DND-41 (cell line): Measurements from ENCODE around the gene ENPP1.
"Not testable (repeated sequence)": the region's sequence is repeated elsewhere in the genome, so short reads cannot be mapped to it uniquely, and the experiment has no call there.

Experiments used
- ATAC-seq: fragments of 200-7000 bp; cut with Tn5 transposase; 3 replicates; pipeline ENCODE4 v1.9.1; 2021; ENCODE audit warnings: low read depth; ENCODE audit not compliant: insufficient read depth
- DNase-seq: peaks from one replicate; pipeline ENCODE4 v3.0.0-alpha.2; 2020
- H2AFZ ChIP-seq: 2 replicates; pipeline ENCODE4 v1.6.0; 2012; ENCODE audit warnings: low read depth, low read length
- H3K27ac ChIP-seq: 2 replicates; pipeline ENCODE4 v1.5.1; 2012; ENCODE audit warnings: low read length, inconsistent platforms
- H3K27me3 ChIP-seq: fragments of 200-600 bp; sonication (generic); 2 replicates; pipeline ENCODE4 v1.6.0; 2012; ENCODE audit warnings: low read length, mild to moderate bottlenecking, inconsistent platforms; ENCODE audit not compliant: insufficient read depth, poor library complexity
- H3K36me3 ChIP-seq: 2 replicates; pipeline ENCODE4 v1.5.1; 2012; ENCODE audit warnings: low read length, inconsistent platforms; ENCODE audit not compliant: insufficient read depth
- H3K4me1 ChIP-seq: 2 replicates; pipeline ENCODE4 v1.5.1; 2012; ENCODE audit warnings: mild to moderate bottlenecking, low read length; ENCODE audit not compliant: insufficient read depth
- H3K4me2 ChIP-seq: 2 replicates; pipeline ENCODE4 v1.6.0; 2012; ENCODE audit warnings: mild to moderate bottlenecking, moderate library complexity, low read length, inconsistent platforms; ENCODE audit not compliant: insufficient read depth
- H3K4me3 ChIP-seq, 2 experiments: fragments of 200-600 bp in 1 of 2; shearing (Covaris generic) in 1 of 2; 2 replicates each; pipeline ENCODE4 v1.5.1; 2012 to 2016; ENCODE audit warnings: inconsistent platforms in 2 of 2, low read length in 2 of 2, mild to moderate bottlenecking in 2 of 2, low read depth in 1 of 2, moderate library complexity in 1 of 2
- H3K79me2 ChIP-seq: 2 replicates; pipeline ENCODE4 v1.6.0; 2012; ENCODE audit warnings: low read length, inconsistent platforms; ENCODE audit not compliant: insufficient read depth
- H3K9ac ChIP-seq: 2 replicates; pipeline ENCODE4 v1.6.0; 2012; ENCODE audit warnings: low read depth, mild to moderate bottlenecking, inconsistent platforms, low read length, moderate library complexity
- H3K9me3 ChIP-seq: 2 replicates; pipeline ENCODE4 v1.5.1; 2012; ENCODE audit warnings: low read length, moderate library complexity, mild to moderate bottlenecking, inconsistent platforms; ENCODE audit not compliant: insufficient read depth, severe bottlenecking
- H4K20me1 ChIP-seq: 2 replicates; pipeline ENCODE4 v1.6.0; 2012; ENCODE audit warnings: low read length; ENCODE audit not compliant: insufficient read depth
- EZH2 ChIP-seq: IDR thresholded peaks from 3 replicates; pipeline ENCODE4 v1.6.1; 2012; ENCODE audit warnings: borderline replicate concordance, low read depth, mild to moderate bottlenecking, moderate library complexity, low read length, inconsistent platforms; ENCODE audit not compliant: severe bottlenecking
- TF ChIP-seq, protein P1 (sequence below): IDR thresholded peaks from 2 replicates; pipeline ENCODE4 v1.5.1; 2012; ENCODE audit warnings: borderline replicate concordance, low read length, moderate library complexity, mild to moderate bottlenecking; ENCODE audit not compliant: poor library complexity, severe bottlenecking; ENCODE audit errors: extremely low read depth

Gene ENPP1

DNA sequence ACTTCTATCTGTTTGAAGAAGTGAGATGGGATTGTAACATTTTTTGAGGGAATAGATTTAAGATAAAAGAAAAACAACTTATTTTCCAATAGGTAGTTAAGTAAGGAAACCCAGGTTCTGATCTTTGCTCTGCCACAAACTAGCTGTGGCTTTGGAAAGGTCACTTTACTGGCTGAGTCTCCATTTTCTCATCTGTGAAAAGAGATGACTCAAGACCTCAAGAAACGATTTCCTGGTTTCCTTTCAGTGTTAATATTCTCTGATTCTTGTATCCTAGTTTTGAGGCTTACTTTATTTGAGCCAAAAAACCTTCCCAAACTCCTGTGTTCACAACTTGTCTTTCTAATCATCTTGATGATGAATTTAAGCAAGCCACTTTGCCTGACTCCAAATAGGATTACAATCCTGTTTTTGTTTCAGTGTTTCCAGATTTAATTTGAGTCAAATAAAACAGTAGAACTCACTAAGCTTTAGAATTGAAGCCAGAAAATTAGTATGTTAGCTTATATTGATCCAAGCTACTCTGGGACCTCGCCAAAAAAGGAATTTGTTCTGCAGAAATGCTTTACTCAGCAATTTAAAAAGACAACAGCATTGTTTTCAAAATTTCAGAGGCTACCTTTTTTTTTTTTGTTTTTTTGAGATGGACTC, 51.1 kb downstream of the ENPP1 start:
- Histone ChIP-seq H3K9ac (no peak overlapping the region), H2AFZ (no peak overlapping the region), H3K27ac (no peak overlapping the region), H3K36me3 (no peaks in the 10 kb centered on the region), H3K79me2 (no peaks in the 10 kb centered on the region), H3K4me2 (no peak overlapping the region), H4K20me1 (no peaks in the 10 kb centered on the region), H3K9me3 (no peaks in the 10 kb centered on the region), H3K27me3 (no peaks in the 10 kb centered on the region), H3K4me1 (no peaks in the 10 kb centered on the region), H3K4me3 (no peak overlapping the region)
- DNase-seq (no peak), ATAC-seq (no peak)
- TF ChIP-seq, protein P1, sequence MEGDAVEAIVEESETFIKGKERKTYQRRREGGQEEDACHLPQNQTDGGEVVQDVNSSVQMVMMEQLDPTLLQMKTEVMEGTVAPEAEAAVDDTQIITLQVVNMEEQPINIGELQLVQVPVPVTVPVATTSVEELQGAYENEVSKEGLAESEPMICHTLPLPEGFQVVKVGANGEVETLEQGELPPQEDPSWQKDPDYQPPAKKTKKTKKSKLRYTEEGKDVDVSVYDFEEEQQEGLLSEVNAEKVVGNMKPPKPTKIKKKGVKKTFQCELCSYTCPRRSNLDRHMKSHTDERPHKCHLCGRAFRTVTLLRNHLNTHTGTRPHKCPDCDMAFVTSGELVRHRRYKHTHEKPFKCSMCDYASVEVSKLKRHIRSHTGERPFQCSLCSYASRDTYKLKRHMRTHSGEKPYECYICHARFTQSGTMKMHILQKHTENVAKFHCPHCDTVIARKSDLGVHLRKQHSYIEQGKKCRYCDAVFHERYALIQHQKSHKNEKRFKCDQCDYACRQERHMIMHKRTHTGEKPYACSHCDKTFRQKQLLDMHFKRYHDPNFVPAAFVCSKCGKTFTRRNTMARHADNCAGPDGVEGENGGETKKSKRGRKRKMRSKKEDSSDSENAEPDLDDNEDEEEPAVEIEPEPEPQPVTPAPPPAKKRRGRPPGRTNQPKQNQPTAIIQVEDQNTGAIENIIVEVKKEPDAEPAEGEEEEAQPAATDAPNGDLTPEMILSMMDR, result no peak
- TF ChIP-seq EZH2, result no peak

DNA sequence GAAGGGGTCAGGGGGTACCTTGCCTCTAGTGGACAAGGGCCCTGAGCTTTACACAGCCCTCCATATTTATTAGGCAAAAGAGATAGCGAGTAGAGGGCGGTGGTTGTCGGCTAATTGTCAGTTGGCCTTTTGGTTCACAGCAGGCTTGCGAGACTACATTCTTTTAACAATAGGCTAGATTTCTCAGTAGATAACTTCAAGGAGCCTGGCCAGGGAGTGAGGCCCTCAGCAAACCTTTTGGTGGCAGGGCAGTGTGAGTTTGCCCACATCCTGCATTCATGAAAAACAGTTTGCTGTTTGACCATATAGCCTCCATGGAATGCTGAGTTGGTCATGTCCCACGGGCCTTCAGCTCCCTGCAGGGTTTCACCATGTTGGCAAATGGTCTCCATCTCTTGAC, 51.8 kb downstream of the ENPP1 start:
- ATAC-seq, H3K9me3 ChIP-seq, H3K36me3 ChIP-seq, H3K79me2 ChIP-seq, DNase-seq, H4K20me1 ChIP-seq, H3K4me3 ChIP-seq, H3K4me1 ChIP-seq, H3K27me3 ChIP-seq, H3K9ac ChIP-seq, H3K4me2 ChIP-seq, H3K27ac ChIP-seq, H2AFZ ChIP-seq: not testable (repeated sequence)

DNA sequence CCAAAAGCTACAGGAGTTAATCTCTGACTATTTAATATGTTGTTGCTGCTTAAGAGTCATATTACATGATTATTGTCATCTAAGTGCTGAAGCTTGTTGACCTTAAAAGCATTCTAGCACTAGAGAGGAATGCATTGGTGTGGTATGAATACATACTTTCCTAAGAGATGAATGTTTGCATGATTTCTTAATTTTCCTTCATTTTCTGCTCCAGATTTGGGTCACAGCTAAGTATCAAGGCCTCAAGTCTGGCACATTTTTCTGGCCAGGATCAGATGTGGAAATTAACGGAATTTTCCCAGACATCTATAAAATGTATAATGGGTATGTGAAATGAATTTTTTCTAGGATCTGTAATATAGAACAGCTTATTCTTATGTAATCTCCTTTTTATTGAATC, 53.6 kb downstream of the ENPP1 start:
- no peak overlapping the region for H3K27ac ChIP-seq
- no peak overlapping the region for H3K4me2 ChIP-seq
- H3K79me2 ChIP-seq, result no peaks in the 10 kb centered on the region
- DNase-seq, result no peak
- H3K4me1 ChIP-seq, result no peaks in the 10 kb centered on the region
- no peak for TF ChIP-seq EZH2
- TF ChIP-seq, protein P1, result no peak
- peaks cover 2% of the 10 kb centered on the region for H3K27me3 ChIP-seq
- H3K36me3 ChIP-seq, result no peaks in the 10 kb centered on the region
- no peak overlapping the region for H3K4me3 ChIP-seq
- no peak overlapping the region for H3K9ac ChIP-seq
- no peaks in the 10 kb centered on the region for H4K20me1 ChIP-seq
- no peaks in the 10 kb centered on the region for H3K9me3 ChIP-seq
- H2AFZ ChIP-seq, result no peak overlapping the region
- no peak for ATAC-seq

DNA sequence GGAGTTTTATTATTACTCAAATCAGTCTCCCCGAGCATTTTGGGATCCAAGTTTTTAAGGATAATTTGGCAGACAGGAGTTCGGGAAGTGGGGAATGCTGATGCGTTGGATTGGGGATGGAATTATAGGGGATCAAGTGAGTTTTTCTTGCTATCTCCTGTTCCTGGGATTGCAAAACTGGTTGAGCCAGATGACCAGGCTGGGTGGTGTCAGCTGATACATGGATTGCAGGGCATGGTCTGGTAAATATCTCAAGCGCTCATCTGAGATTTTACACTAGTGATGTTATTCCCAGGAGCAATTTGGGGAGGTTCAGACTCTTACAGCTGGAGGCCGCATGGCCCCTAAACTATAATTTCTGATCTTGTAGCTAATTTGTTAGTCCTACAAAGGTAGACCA, 54.7 kb downstream of the ENPP1 start:
- Histone ChIP-seq H2AFZ (no peak overlapping the region), H3K4me2 (no peak overlapping the region), H3K79me2 (no peaks in the 10 kb centered on the region), H3K4me3 (no peak overlapping the region), H3K9ac (no peak overlapping the region), H3K36me3 (no peaks in the 10 kb centered on the region), H3K4me1 (no peaks in the 10 kb centered on the region), H3K9me3 (no peaks in the 10 kb centered on the region), H3K27ac (no peak overlapping the region), H3K27me3 (peaks cover 2% of the 10 kb centered on the region), H4K20me1 (no peaks in the 10 kb centered on the region)
- no peak for DNase-seq
- TF ChIP-seq, protein P1, result no peak
- no peak for TF ChIP-seq EZH2
- no peak for ATAC-seq
